Activated CD8-positive, alpha-beta T cell treated with anti-CD3 and anti-CD28 coated beads for 36 hours (primary cell): ENCODE results near the gene TWF1. TPM values are rescaled to one million over a fixed set of nuclear protein-coding genes. Genes with fewer than 3 reads are reported as not detected.

Source experiments
- ATAC-seq: fragments of 200-7000 bp; cut with Tn5 transposase; one replicate; pipeline ENCODE4 v1.10.0; 2021; ENCODE audit warnings: mild to moderate bottlenecking, moderate library complexity
- CTCF ChIA-PET: fragments of 350-600 bp; sonication (Branson Sonifier 250); formaldehyde crosslinking; loops from one replicate; lab custom pipeline; 2021; ENCODE audit warnings: antibody characterized with exemption; lab: Charles Lee
- POLR2A ChIA-PET: fragments of 350-600 bp; sonication (Branson Sonifier 250); formaldehyde crosslinking; loops from one replicate; lab custom pipeline; 2021; ENCODE audit warnings: antibody characterized with exemption; lab: Charles Lee
- DNase-seq: peaks from one replicate; pipeline ENCODE4 v3.0.0-alpha.2; 2020
- H3K27ac Mint-ChIP-seq: one replicate; pipeline ENCODE4 v1.8.0; 2021; ENCODE audit warnings: mild to moderate bottlenecking, mixed read lengths
- H3K27me3 Mint-ChIP-seq: one replicate; pipeline ENCODE4 v1.8.0; 2021; ENCODE audit warnings: mixed read lengths
- H3K36me3 Mint-ChIP-seq: one replicate; pipeline ENCODE4 v1.8.0; 2021; ENCODE audit warnings: low read depth, mixed read lengths
- H3K4me1 Mint-ChIP-seq: one replicate; pipeline ENCODE4 v1.8.0; 2021; ENCODE audit warnings: low read depth, mixed read lengths
- H3K4me3 Mint-ChIP-seq: one replicate; pipeline ENCODE4 v1.8.0; 2021; ENCODE audit warnings: mild to moderate bottlenecking, moderate library complexity, mixed read lengths
- H3K9me3 Mint-ChIP-seq: one replicate; pipeline ENCODE4 v1.8.0; 2021; ENCODE audit warnings: mixed read lengths
- CTCF ChIP-seq: fragments of 200-600 bp; IDR thresholded peaks from one replicate; pipeline ENCODE4 v1.8.0; 2022; ENCODE audit warnings: antibody characterized with exemption, mild to moderate bottlenecking
- intact Hi-C: fragments of 100-400 bp; cut with micrococcal nuclease; formaldehyde crosslinking; loops from one replicate; pipeline ENCODE4 v1.10.0; 2022
- total RNA-seq, 2 experiments: library from RNA; stranded (reverse); gene quantifications; one replicate each; pipeline ENCODE4 v1.2.3, GENCODE V29; 2021

Gene TWF1
- total RNA-seq, 2 experiments from 2014 or later, result 17.0 to 18.9 TPM

- no peak for DNase-seq
- ATAC-seq, result no peak
- Mint-ChIP-seq H3K4me3 (no peak overlapping the region), H3K36me3 (peaks cover 35% of the 10 kb centered on the region), H3K27me3 (no peaks in the 10 kb centered on the region), H3K27ac (peak overlapping the region; percentile 2), H3K9me3 (no peaks in the 10 kb centered on the region), H3K4me1 (peaks cover 7% of the 10 kb centered on the region)
- intact Hi-C loops, result no loop called here
- TF ChIP-seq CTCF, result no peak
- CTCF ChIA-PET, result interaction anchor here (1.3 to 3.4 kb wide), 2 partner anchors 11 to 19 kb away, joined by 3 to 12 read pairs; partner anchors contain the start of gene TWF1
- POLR2A ChIA-PET, result interaction anchor here (1.7 kb wide), 1 partner anchor 10 kb away, joined by 7 read pairs; the partner anchor contains the start of gene TWF1
Observed at GRCh38 chr12:43795716-43796280, 10.3 kb downstream of the TWF1 start.

- ATAC-seq (no peak), DNase-seq (no peak)
- intact Hi-C loops, result no loop called here
- ChIA-PET CTCF (no interaction called here), POLR2A (no interaction called here)
- TF ChIP-seq CTCF, result no peak
- Mint-ChIP-seq H3K9me3 (no peaks in the 10 kb centered on the region), H3K27ac (no peak overlapping the region), H3K36me3 (peaks cover 22% of the 10 kb centered on the region), H3K27me3 (no peaks in the 10 kb centered on the region), H3K4me1 (no peaks in the 10 kb centered on the region), H3K4me3 (no peak overlapping the region)
Observed at GRCh38 chr12:43789941-43790340, 16.2 kb downstream of the TWF1 start.

- H3K4me1 Mint-ChIP-seq, result no peaks in the 10 kb centered on the region
- no peaks in the 10 kb centered on the region for H3K9me3 Mint-ChIP-seq
- ATAC-seq (no peak), DNase-seq (no peak)
- H3K4me3 Mint-ChIP-seq, result no peak overlapping the region
- ChIA-PET CTCF (no interaction called here), POLR2A (interaction anchor here (0.6 kb wide), 1 partner anchor 29 kb away, joined by 3 read pairs; the partner anchor contains the start of genes IRAK4 and PUS7L)
- intact Hi-C loops, result no loop called here
- H3K27ac Mint-ChIP-seq, result no peak overlapping the region
- TF ChIP-seq CTCF, result no peak
- H3K36me3 Mint-ChIP-seq, result peaks cover 23% of the 10 kb centered on the region
- no peaks in the 10 kb centered on the region for H3K27me3 Mint-ChIP-seq
Observed at GRCh38 chr12:43786899-43787693, 19.0 kb downstream of the TWF1 start.

- Mint-ChIP-seq H3K27me3 (no peaks in the 10 kb centered on the region), H3K4me3 (no peak overlapping the region), H3K9me3 (no peaks in the 10 kb centered on the region), H3K36me3 (peaks cover 13% of the 10 kb centered on the region), H3K4me1 (no peaks in the 10 kb centered on the region), H3K27ac (no peak overlapping the region)
- TF ChIP-seq CTCF, result peak; percentile 42
- ATAC-seq (peak; percentile 55), DNase-seq (peak; percentile 27)
- ChIA-PET CTCF (interaction anchor here (0.8 to 2.8 kb wide), 5 partner anchors 14 to 106 kb away, joined by 3 to 36 read pairs (median 6); no protein-coding TSS in a partner anchor), POLR2A (interaction anchor here (1.2 kb wide), 1 partner anchor 59 kb away, joined by 3 read pairs; no protein-coding TSS in a partner anchor)
- intact Hi-C loops, result loop anchor here (2.0 kb wide), 1 partner anchor 106 kb away; no protein-coding TSS in a partner anchor
Observed at GRCh38 chr12:43776498-43776897, 29.6 kb downstream of the TWF1 start.

- H3K27ac Mint-ChIP-seq, result no peak overlapping the region
- DNase-seq (no peak), ATAC-seq (no peak)
- H3K9me3 Mint-ChIP-seq, result no peaks in the 10 kb centered on the region
- ChIA-PET CTCF (interaction anchor here (0.9 kb wide), 1 partner anchor 11 kb away, joined by 3 read pairs; no protein-coding TSS in a partner anchor), POLR2A (no interaction called here)
- no peak for TF ChIP-seq CTCF
- H3K4me1 Mint-ChIP-seq, result peaks cover 31% of the 10 kb centered on the region
- no peak overlapping the region for H3K4me3 Mint-ChIP-seq
- peaks cover 39% of the 10 kb centered on the region for H3K36me3 Mint-ChIP-seq
- no peaks in the 10 kb centered on the region for H3K27me3 Mint-ChIP-seq
- intact Hi-C loops, result no loop called here
Observed at GRCh38 chr12:43766291-43766690, 39.8 kb downstream of the TWF1 start.
